GM23338 (cell line): Measurements from ENCODE around the gene AGMAT. TPM values are rescaled to one million over a fixed set of nuclear protein-coding genes. Genes with fewer than 3 reads are reported as not detected.

Experiments
- ATAC-seq: fragments of 200-7000 bp; cut with Tn5 transposase; 3 replicates; pipeline ENCODE4 v1.9.1; 2020
- DNase-seq: peaks from one replicate; pipeline ENCODE4 v3.0.0-alpha.2; 2015; ENCODE audit warnings: low spot score
- H2AFZ ChIP-seq: fragments of 200-600 bp; sonication (generic); 2 replicates; pipeline ENCODE4 v1.8.0; 2016; ENCODE audit warnings: antibody characterized with exemption, mild to moderate bottlenecking, moderate library complexity
- H3F3A ChIP-seq: fragments of 200-600 bp; sonication (generic); replicated peaks from 2 replicates; pipeline ENCODE4 v1.8.0; 2017; ENCODE audit warnings: antibody characterized with exemption, mixed run types, low read depth
- H3K27ac ChIP-seq: fragments of 200-600 bp; sonication (generic); 2 replicates; pipeline ENCODE4 v1.6.1; 2016; ENCODE audit warnings: low read depth
- H3K27me3 ChIP-seq: fragments of 200-600 bp; sonication (generic); 2 replicates; pipeline ENCODE4 v1.8.0; 2016; ENCODE audit warnings: mild to moderate bottlenecking, mixed run types, moderate library complexity; ENCODE audit not compliant: insufficient read depth
- H3K36me3 ChIP-seq: fragments of 200-600 bp; sonication (generic); 2 replicates; pipeline ENCODE4 v1.8.0; 2016; ENCODE audit warnings: mild to moderate bottlenecking; ENCODE audit not compliant: insufficient read depth
- H3K4me1 ChIP-seq: fragments of 200-600 bp; sonication (generic); 2 replicates; pipeline ENCODE4 v1.8.0; 2016; ENCODE audit warnings: mild to moderate bottlenecking, moderate library complexity; ENCODE audit not compliant: insufficient read depth
- H3K4me2 ChIP-seq: fragments of 200-600 bp; sonication (generic); 2 replicates; pipeline ENCODE4 v1.7.1; 2017; ENCODE audit warnings: mixed run types
- H3K4me3 ChIP-seq: fragments of 200-600 bp; sonication (generic); 2 replicates; pipeline ENCODE4 v1.6.1; 2016; ENCODE audit warnings: mixed run types
- H3K79me2 ChIP-seq: fragments of 200-600 bp; sonication (generic); replicated peaks from 2 replicates; pipeline ENCODE4 v1.8.0; 2017; ENCODE audit warnings: mild to moderate bottlenecking; ENCODE audit not compliant: insufficient read depth
- H3K9me2 ChIP-seq: fragments of 200-600 bp; sonication (generic); 2 replicates; pipeline ENCODE4 v1.8.0; 2017; ENCODE audit not compliant: insufficient read depth
- H4K20me1 ChIP-seq: fragments of 200-600 bp; sonication (generic); replicated peaks from 2 replicates; pipeline ENCODE4 v1.8.0; 2017; ENCODE audit warnings: mild to moderate bottlenecking; ENCODE audit not compliant: insufficient read depth
- H3K27ac Mint-ChIP-seq: 2 replicates; pipeline ENCODE4 v1.8.0; 2020; ENCODE audit warnings: inconsistent platforms, mild to moderate bottlenecking, moderate library complexity, mixed read lengths
- H3K27me3 Mint-ChIP-seq: 3 replicates; pipeline ENCODE4 v1.8.0; 2022; ENCODE audit warnings: low read depth, mild to moderate bottlenecking, moderate library complexity, mixed read lengths, inconsistent platforms; ENCODE audit not compliant: insufficient read depth, poor library complexity
- H3K36me3 Mint-ChIP-seq: 3 replicates; pipeline ENCODE4 v1.8.0; 2021; ENCODE audit warnings: low read depth, mild to moderate bottlenecking, inconsistent platforms, moderate library complexity, mixed read lengths
- H3K4me1 Mint-ChIP-seq: 3 replicates; pipeline ENCODE4 v1.8.0; 2020; ENCODE audit warnings: mild to moderate bottlenecking, inconsistent platforms, mixed read lengths
- H3K4me3 Mint-ChIP-seq: 3 replicates; pipeline ENCODE4 v1.8.0; 2021; ENCODE audit warnings: moderate library complexity, mild to moderate bottlenecking, inconsistent platforms, mixed read lengths
- H3K9me3 Mint-ChIP-seq: 3 replicates; pipeline ENCODE4 v1.8.0; 2020; ENCODE audit warnings: moderate library complexity, mild to moderate bottlenecking, inconsistent platforms, mixed read lengths
- EZH2phosphoT487 ChIP-seq: fragments of 200-600 bp; sonication (generic); IDR thresholded peaks from one replicate; pipeline ENCODE4 v1.8.1; 2018; ENCODE audit warnings: antibody characterized with exemption; ENCODE audit not compliant: unreplicated experiment
- JUNB ChIP-seq: IDR thresholded peaks from one replicate; pipeline ENCODE4 v1.6.1; 2016; ENCODE audit warnings: antibody characterized with exemption; ENCODE audit not compliant: unreplicated experiment
- NANOG ChIP-seq: IDR thresholded peaks from 2 replicates; pipeline ENCODE4 v1.6.1; 2016; ENCODE audit warnings: antibody characterized with exemption, borderline replicate concordance
- polyA plus RNA-seq: library from polyadenylated mRNA; unstranded; fragments of >200 nt; fragmentation: Nextera tagmentation; extraction: Ambion mirVana; gene quantifications from 2 replicates; pipeline ENCODE4 v1.2.1, GENCODE V29; 2016
- small RNA-seq: library from RNA; depleted of rRNA; stranded (forward); fragments of <200 nt; gene quantifications from one replicate; pipeline ENCODE3, GENCODE V24; 2014; ENCODE audit warnings: low replicate concordance
- total RNA-seq: library from RNA; depleted of rRNA; stranded (reverse); fragments of >200 nt; shearing (Covaris generic); gene quantifications from 2 replicates; pipeline ENCODE4 v1.2.3, GENCODE V29; 2014; rRNA removed

Gene AGMAT
- total and polyA plus RNA-seq, 2 experiments from 2014 or later = 1.8 to 7.4 TPM

DNA sequence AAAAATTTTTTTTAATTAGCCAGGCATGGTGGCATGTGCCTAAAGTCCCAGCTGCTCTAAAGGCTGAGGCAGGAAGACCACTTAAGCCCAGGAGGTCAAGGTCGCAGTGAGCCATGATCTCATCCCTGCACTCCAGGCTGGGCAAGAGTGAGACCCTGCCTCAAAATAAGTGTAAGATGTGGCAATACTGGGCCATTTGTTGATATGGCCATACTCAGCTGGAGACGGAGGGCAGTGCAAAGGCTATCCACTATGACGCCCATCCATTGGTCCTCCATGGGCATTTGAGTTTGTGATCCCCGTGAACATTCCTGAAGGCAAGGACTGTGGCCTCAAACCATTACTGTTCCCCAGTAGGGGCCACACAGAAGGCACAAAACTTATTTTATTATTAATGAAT is 62.3 kb downstream of the AGMAT start:
- peaks cover 28% of the 10 kb centered on the region for H3K79me2 ChIP-seq
- peaks cover 15% of the 10 kb centered on the region for H3K4me1 ChIP-seq
- DNase-seq (no peak), ATAC-seq (no peak)
- no peak overlapping the region for H3K4me2 ChIP-seq
- H3K27ac Mint-ChIP-seq = no peak overlapping the region
- H3K27me3 Mint-ChIP-seq = peaks cover 5% of the 10 kb centered on the region
- H3K36me3 Mint-ChIP-seq = peaks cover 5% of the 10 kb centered on the region; the same call in 2 of the 3 replicates
- H3K36me3 ChIP-seq = no peaks in the 10 kb centered on the region
- no peaks in the 10 kb centered on the region for H3K9me2 ChIP-seq
- peaks cover 34% of the 10 kb centered on the region for H3K4me1 Mint-ChIP-seq
- H4K20me1 ChIP-seq = peaks cover 3% of the 10 kb centered on the region; the same call in 1 of the 2 replicates
- peak overlapping the region; percentile 50; the same call in 2 of the 3 replicates for H3K4me3 Mint-ChIP-seq
- H3K27me3 ChIP-seq = no peaks in the 10 kb centered on the region
- no peak overlapping the region for H3K27ac ChIP-seq
- no peak overlapping the region for H3K4me3 ChIP-seq
- H3K9me3 Mint-ChIP-seq = no peaks in the 10 kb centered on the region
- H2AFZ ChIP-seq = no peak overlapping the region
- no peak for TF ChIP-seq JUNB
- no peak for TF ChIP-seq EZH2phosphoT487
- TF ChIP-seq NANOG = no peak
- 0 out of 2 replicates have a peak, but pooled peaks cover 2% of the 10 kb centered on the region for H3F3A ChIP-seq

Small RNAs within 50 kb of the gene (small RNA-seq; reads per million reads assigned to genes)
- gene CD24P1 = not detected
- not detected for gene RNU7-179P
- not detected for gene SCARNA21B

Other genes with a start within 250 kb of the AGMAT start
- 22.8 and 23.7 TPM in 2 replicates for gene EFHD2, start 175.2 kb downstream of the AGMAT start, total RNA-seq
- 19.3 and 22.8 TPM in 2 replicates for gene EFHD2, start 175.2 kb downstream of the AGMAT start, polyA plus RNA-seq
- 0.24 TPM in 1 of 2 replicates, not detected in the other for gene CTRC, start 146.6 kb downstream of the AGMAT start, total RNA-seq
- not detected in 2 replicates for gene CTRC, start 146.6 kb downstream of the AGMAT start, polyA plus RNA-seq
- not detected in 2 replicates for gene CELA2A, start 128.3 kb downstream of the AGMAT start, total RNA-seq
- not detected in 2 replicates for gene CELA2A, start 128.3 kb downstream of the AGMAT start, polyA plus RNA-seq
- gene CELA2B, start 108.9 kb downstream of the AGMAT start, total RNA-seq = not detected in 2 replicates
- gene CELA2B, start 108.9 kb downstream of the AGMAT start, polyA plus RNA-seq = not detected in 2 replicates
- gene CASP9, start 60.8 kb downstream of the AGMAT start, total RNA-seq = 25.0 and 26.1 TPM in 2 replicates
- 7.7 and 9.2 TPM in 2 replicates for gene CASP9, start 60.8 kb downstream of the AGMAT start, polyA plus RNA-seq
- gene DNAJC16, start 58.2 kb downstream of the AGMAT start, total RNA-seq = 18.0 and 20.9 TPM in 2 replicates
- gene DNAJC16, start 58.2 kb downstream of the AGMAT start, polyA plus RNA-seq = 6.3 and 7.2 TPM in 2 replicates
- gene DDI2, start 32.4 kb upstream of the AGMAT start, total RNA-seq = 34.8 and 43.3 TPM in 2 replicates
- 6.7 and 8.0 TPM in 2 replicates for gene DDI2, start 32.4 kb upstream of the AGMAT start, polyA plus RNA-seq
- 36.6 and 40.0 TPM in 2 replicates for gene PLEKHM2, start 99.3 kb upstream of the AGMAT start, total RNA-seq
- gene PLEKHM2, start 99.3 kb upstream of the AGMAT start, polyA plus RNA-seq = 11.2 and 12.8 TPM in 2 replicates
- gene SLC25A34, start 151.2 kb upstream of the AGMAT start, total RNA-seq = 0.27 and 3.5 TPM in 2 replicates
- gene SLC25A34, start 151.2 kb upstream of the AGMAT start, polyA plus RNA-seq = 0.11 and 0.16 TPM in 2 replicates
- not detected in 2 replicates for gene TMEM82, start 157.4 kb upstream of the AGMAT start, total RNA-seq
- 0.42 TPM in 1 of 2 replicates, not detected in the other for gene TMEM82, start 157.4 kb upstream of the AGMAT start, polyA plus RNA-seq
- gene FBLIM1, start 173.7 kb upstream of the AGMAT start, total RNA-seq = 69.1 and 81.7 TPM in 2 replicates
- 40.2 and 41.7 TPM in 2 replicates for gene FBLIM1, start 173.7 kb upstream of the AGMAT start, polyA plus RNA-seq
- 2.3 and 3.9 TPM in 2 replicates for gene UQCRHL, start 222.6 kb upstream of the AGMAT start, total RNA-seq
- gene UQCRHL, start 222.6 kb upstream of the AGMAT start, polyA plus RNA-seq = 3.0 and 3.6 TPM in 2 replicates